Mesothelial cell of epicardium (in vitro differentiated cells): ENCODE data around the gene NKIRAS1. TPM values are rescaled to one million over a fixed set of nuclear protein-coding genes. Genes with fewer than 3 reads are reported as not detected.
A peak's percentile ranks its signal among the peaks of the same experiment; 100 is the strongest.

Experiments used
- DNase-seq, 2 experiments: peaks; one replicate each; pipeline ENCODE4 v3.0.0; 2021; ENCODE audit warnings: low spot score in 2 of 2; ENCODE audit not compliant: unreplicated experiment in 2 of 2
- H3K27ac Mint-ChIP-seq: 2 replicates; pipeline ENCODE4 v1.8.0; 2021; ENCODE audit warnings: mixed read lengths
- H3K27me3 Mint-ChIP-seq: 2 replicates; pipeline ENCODE4 v1.8.0; 2021; ENCODE audit warnings: low read depth, mixed read lengths
- H3K36me3 Mint-ChIP-seq: 2 replicates; pipeline ENCODE4 v1.8.0; 2021; ENCODE audit warnings: mixed read lengths
- H3K4me1 Mint-ChIP-seq: 2 replicates; pipeline ENCODE4 v1.8.0; 2021; ENCODE audit warnings: mixed read lengths
- H3K4me3 Mint-ChIP-seq: 2 replicates; pipeline ENCODE4 v1.8.0; 2021; ENCODE audit warnings: mild to moderate bottlenecking, moderate library complexity, mixed read lengths
- H3K9me3 Mint-ChIP-seq: 2 replicates; pipeline ENCODE4 v1.8.0; 2021; ENCODE audit warnings: mixed read lengths
- CTCF ChIP-seq: fragments of 200-600 bp; sonication (generic); IDR thresholded peaks from one replicate; pipeline ENCODE4 v1.5.0; 2021; ENCODE audit warnings: antibody characterized with exemption; ENCODE audit not compliant: unreplicated experiment
- total RNA-seq: library from RNA; stranded (reverse); gene quantifications from 3 replicates; pipeline ENCODE4 v1.2.1, GENCODE V29; 2021

Gene NKIRAS1
- total RNA-seq, 1 donor from 2014 or later, result 8.7 TPM

- H3K27me3 Mint-ChIP-seq, result no peaks in the 10 kb centered on the region
- H3K4me3 Mint-ChIP-seq, result no peak overlapping the region
- H3K9me3 Mint-ChIP-seq, result no peaks in the 10 kb centered on the region
- H3K27ac Mint-ChIP-seq, result peak overlapping the region; percentile 74
- no peak for DNase-seq
- peaks cover 6% of the 10 kb centered on the region for H3K36me3 Mint-ChIP-seq
- H3K4me1 Mint-ChIP-seq, result peaks cover 6% of the 10 kb centered on the region
- no peak for TF ChIP-seq CTCF
Observed at GRCh38 chr3:23889386-23889785, 27.4 kb downstream of the NKIRAS1 start.

GRCh38 chr3:23888617-23889228 is 28.1 kb downstream of the NKIRAS1 start:
- no peak for DNase-seq
- Mint-ChIP-seq H3K4me3 (no peak overlapping the region), H3K27me3 (no peaks in the 10 kb centered on the region), H3K4me1 (peaks cover 6% of the 10 kb centered on the region), H3K36me3 (peaks cover 4% of the 10 kb centered on the region), H3K9me3 (no peaks in the 10 kb centered on the region), H3K27ac (no peak overlapping the region)
- peak; percentile 78 for TF ChIP-seq CTCF

- H3K4me1 Mint-ChIP-seq, result peaks cover 6% of the 10 kb centered on the region
Observed at GRCh38 chr3:23886311-23886710, 30.5 kb downstream of the NKIRAS1 start.

GRCh38 chr3:23885210-23885609 is 31.6 kb downstream of the NKIRAS1 start:
- Mint-ChIP-seq H3K36me3 (peaks cover 13% of the 10 kb centered on the region), H3K4me1 (peaks cover 6% of the 10 kb centered on the region), H3K9me3 (peaks cover 6% of the 10 kb centered on the region), H3K27ac (no peak overlapping the region), H3K27me3 (no peaks in the 10 kb centered on the region), H3K4me3 (no peak overlapping the region)
- DNase-seq, result no peak
- TF ChIP-seq CTCF, result no peak

More at GRCh38 chr3:23886311-23886710, 30.5 kb downstream of the NKIRAS1 start:
- Mint-ChIP-seq H3K27ac (no peak overlapping the region), H3K27me3 (no peaks in the 10 kb centered on the region), H3K36me3 (peaks cover 14% of the 10 kb centered on the region), H3K9me3 (peaks cover 6% of the 10 kb centered on the region), H3K4me3 (no peak overlapping the region)
- TF ChIP-seq CTCF, result no peak
- no peak for DNase-seq

- Mint-ChIP-seq H3K9me3 (peaks cover 8% of the 10 kb centered on the region), H3K36me3 (peaks cover 14% of the 10 kb centered on the region), H3K27me3 (no peaks in the 10 kb centered on the region), H3K4me1 (peaks cover 6% of the 10 kb centered on the region), H3K4me3 (no peak overlapping the region), H3K27ac (no peak overlapping the region)
- DNase-seq, result no peak
- TF ChIP-seq CTCF, result no peak
Observed at GRCh38 chr3:23884481-23884880, 32.3 kb downstream of the NKIRAS1 start.
